GM18861 (cell line): ENCODE data around the gene IGSF9B.

ENCODE experiments used
- ATAC-seq: cut with Tn5 transposase; IDR thresholded peaks from one replicate; pipeline ENCODE4 v1.9.1; 2021; ENCODE audit not compliant: unreplicated experiment

The IGSF9B gene

DNA sequence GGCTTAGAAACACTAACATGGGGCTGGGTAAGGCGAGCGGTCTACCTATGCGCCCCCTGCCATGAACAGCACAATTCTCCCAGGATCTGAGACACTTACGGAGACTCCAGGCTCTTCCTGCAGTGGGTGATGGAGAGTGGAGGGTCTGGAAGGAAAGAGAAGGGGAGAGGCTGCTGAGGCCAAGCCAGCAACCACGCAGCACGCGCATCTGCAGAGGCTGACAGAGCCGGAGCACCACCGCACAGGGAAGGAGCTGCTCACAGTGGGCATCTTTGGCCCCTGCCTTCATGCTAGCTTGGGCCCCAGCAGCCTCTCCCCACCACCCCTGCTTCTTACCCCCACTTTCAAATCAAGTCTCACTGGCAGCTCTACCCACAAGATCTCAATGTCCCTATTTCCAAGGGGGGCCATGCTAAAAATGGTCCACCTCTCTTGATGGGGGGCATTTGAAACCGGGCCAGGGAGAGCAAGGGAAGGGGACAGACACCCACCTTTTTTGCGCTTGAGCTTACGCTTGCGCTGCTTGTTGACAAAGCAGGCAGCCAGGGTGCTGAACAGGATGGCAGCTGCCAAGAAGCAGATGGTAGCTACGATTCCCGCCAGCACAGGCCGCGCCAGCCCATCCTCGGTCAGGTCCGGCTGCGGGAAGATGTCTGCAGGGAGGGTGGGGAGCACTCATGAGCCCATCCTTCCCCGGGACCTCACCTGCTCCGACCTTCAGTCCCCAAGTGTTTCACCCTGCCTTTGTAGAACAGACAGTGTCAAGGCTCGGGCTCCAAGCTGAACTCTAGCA is 34.5 kb downstream of the IGSF9B start:
- no peak for ATAC-seq

DNA sequence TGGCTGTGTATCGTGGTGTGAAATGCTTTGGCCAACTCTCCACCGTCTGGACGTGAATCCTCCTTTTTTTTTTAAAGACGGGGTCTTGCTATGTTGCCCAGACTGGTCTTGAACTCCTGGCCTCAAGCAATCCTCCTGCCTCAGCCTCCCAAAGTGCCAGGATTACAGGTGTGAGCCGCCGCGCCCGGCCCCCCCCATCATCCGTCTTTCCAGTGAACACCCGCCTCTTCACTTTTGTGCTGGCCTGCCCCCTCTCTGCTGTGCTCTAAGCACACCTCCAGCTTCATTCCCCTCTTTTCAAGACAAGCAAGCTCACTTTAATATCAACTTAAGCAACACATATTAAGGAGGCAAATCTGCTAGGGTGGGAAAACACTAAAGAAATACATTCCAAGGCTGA is 35.3 kb downstream of the IGSF9B start:
- ATAC-seq = no peak

DNA sequence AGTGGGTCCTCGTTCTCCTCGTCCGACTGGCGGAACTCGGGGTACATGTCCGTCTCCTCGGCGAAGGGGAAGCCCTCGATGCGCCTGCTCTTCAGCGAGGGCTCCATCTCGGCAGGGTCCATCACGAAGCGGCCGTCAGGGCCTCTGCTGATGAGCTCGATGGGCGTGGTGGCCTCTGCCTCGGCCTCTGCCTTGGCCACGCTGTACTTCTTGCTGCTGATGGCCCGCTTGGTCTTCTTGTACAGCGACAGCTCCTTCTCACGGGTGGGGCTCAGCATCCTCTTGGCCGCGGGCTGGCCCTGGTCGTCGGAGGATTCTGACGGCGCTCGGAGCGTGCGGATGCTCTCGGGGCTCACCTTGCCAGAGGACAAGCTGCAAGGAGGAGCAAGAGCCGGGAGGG is 35.7 kb downstream of the IGSF9B start:
- no peak for ATAC-seq

DNA sequence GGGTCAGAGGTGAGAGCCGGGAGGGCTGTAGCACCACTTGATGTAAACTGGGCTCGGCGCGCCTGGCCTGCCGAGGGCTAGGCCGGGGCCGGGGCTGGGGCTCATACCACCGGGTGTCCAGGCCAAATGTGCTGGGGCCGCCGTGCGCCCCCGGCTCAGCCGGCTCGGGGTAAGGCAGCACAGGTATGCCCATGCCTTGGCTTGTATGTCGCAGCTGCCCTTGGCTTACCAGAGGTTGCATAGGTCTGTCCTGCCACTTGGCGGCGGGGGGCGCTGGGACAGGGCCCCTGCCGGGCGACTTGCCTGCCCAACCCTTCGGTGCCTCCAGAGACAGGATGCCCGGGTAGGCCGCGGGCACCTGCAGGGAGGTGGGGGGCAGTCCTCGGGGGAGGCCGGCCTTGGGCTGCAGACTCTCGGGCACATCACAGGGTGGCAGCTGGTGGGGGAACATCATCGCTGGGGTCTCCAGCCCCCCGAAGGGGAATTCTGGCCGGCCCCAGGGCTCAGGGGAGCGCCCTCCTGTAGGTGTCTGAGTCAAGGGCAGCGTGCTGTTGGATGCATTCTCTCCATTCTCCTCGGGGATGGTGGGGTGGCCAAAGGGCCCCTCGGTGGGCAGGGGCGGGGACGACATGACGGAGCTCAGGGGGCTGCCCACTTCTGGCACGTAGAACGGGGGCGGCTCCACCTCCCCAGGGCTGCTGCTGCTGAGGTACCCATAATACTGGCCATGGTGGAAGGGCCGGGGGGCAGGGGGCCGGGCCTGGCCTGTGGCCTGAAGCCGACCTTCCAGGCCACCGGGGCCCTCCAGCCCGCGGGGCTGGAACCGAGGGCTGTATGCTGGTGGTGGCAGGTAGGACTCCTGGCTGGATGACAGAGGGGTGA is 36.4 kb downstream of the IGSF9B start:
- no peak for ATAC-seq

DNA sequence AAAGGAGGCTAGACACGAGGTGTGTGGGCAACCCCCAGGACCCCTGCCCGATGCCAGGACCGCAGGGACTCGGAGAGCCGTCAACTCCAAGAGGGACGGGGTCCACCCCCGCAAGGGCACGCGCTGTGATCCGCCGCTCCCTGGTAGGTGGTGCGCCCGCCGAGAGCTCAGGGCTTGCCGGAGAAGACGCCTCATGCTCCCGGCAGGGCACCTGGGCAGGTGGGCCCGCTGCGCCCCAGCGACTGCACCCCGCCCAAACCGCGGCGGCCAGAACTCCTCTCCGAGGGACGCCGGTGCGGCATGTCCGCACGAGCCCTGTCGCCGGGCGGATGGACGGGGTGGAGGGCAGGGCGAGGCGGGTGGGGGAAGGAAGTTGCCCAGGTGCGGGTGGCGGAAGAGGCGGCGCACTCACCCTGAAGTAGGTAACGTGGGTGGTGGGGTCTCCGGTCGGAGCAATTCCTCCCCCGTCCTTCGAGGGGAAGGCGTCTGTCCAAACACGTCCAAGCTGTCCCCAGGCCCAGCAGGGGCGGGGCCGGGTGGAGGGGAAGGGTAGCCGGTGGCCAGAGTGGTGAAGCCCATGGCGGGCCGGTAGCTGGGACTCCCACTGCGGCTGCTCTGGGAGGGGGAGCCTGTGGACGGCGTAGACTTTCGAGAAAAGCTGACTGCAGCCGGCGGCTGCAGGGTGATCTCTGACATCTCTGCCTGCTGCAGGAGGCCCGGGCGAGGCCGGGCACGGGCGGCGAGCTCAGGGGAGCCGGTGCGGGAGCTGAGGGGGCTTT is 37.2 kb downstream of the IGSF9B start:
- ATAC-seq = no peak

DNA sequence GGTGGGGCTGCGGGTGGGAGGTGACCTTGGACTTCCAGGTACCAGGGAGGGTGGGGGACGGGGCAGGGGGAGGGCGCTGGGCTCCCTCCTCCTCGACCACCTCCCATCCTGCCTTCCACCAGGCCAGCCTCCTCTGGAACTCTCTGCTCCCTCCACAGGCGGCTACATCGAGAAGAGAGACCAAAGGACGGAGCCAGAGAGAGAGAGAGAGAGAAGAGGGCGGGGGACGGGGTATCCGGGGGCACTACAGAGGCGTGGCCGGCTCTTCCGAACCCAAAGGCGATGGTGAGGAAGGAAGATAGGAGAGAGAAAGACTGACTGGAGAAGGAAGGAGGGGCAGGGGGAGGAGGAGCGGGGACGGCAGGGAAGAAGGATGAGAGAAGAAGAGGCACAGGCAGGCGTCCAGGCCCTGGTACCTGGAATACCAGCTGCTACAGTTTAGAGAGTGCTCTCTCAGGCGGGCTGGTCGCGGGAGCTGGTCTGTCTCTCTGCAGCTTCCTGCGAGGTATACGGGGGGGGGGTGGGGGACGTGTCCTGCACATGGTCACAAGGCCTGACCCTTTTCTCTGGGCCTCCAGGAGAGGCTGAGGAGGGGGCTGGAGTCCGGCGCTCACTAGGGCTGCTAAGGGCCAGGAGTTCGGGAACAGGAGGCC is 38.0 kb downstream of the IGSF9B start:
- ATAC-seq = no peak

DNA sequence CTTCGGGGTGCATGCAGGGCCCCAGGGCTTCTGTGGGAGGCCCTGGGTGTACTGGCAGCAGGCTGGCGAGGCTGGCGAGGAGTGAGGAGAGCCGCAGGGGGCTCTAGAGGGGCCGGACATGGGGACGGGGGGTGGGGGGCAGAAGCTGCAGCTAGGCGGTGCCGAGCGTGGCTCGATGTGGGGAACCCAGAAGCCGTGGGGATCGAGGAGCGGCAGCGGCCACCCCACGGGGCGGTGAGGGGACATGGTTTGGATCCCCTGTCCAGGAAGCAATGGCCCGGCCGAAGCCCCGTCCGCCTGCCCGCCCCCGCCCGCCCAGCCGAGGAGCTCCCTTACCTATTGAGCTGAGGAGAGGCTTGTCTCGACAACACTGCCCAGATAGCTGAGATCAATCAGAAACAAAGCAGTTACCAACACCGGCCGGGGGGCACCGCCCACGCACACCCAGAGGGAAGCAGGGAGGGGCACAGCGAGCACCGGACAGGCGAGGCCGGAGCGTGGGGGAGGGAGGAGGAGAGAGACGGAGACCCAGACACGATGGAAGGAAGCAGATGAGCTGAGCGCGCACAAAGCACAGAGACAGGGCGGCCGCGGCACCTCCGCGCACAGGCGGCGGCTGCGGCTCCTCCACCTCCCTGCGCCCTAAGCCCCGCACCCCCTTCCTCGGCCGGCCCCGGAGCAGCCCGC is 38.7 kb downstream of the IGSF9B start:
- ATAC-seq = no peak

DNA sequence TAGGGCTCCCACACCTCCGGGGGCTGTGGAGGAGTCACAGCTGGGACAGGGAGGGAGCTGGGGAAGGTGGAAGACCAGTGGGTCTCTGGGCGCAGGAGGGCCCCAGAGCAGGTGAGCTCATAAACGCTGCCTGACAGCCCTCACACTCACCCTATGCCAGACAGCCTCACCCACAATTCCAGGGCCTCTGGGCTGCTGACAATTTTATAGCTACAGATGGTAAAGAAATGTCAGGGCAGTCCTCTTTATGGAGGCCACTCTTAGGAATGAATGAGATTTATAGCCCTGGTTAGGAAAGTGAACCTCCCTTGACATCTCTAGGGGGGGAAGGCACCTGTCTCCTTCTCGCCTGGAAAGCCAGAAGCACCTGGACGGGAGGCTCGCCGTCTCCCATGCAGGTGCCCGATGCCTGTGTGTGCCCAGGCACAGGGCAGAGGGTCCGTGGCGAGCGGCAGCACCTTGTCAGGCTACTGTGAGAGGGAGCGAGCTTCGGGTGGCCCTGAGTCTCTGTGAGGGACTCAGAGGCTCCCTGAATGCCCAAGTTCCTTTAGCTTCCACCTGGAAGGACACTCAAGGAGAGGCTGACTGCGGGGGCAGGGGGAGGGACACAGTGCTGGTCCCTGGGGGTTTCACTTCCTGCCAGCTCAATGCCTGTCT is 39.9 kb downstream of the IGSF9B start:
- no peak for ATAC-seq

DNA sequence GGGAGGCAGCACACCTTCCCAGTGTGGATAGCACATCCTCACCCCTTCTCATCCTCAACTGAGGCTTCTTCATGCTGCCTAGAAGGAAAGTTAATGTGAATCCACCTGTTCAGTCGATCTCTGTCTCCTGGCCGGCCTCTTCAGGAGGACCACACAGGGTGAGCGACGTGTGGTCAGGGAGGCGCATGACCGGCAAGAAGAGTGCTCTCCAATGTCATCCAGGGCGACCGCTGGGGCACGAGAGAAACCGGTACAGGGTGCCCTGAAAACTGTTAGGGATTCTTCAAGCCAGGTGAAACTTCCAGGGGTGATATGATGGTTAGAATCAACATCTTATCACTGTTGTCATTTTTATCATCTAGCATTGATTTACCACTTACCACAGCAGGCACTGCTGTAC is 43.0 kb downstream of the IGSF9B start:
- no peak for ATAC-seq

DNA sequence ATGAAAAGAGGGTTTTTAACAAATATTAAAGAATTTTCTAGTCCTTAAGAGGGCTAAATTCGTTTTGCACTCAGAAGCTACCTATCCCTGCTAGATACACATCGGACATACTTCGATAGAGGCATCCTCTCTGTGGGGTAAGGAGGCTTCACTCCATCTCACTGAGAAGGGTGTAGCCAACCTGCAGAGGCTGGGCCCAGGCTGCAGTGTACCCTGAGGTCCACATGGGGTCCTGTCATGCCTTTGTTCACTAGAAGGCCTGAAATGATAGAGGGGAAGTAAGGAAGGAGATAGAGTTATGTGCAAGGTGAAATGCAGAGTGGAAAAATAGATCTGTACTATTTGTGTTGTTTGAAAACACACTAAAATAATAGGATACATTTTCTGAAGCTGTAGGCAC is 45.6 kb downstream of the IGSF9B start:
- ATAC-seq = peak; percentile 69

DNA sequence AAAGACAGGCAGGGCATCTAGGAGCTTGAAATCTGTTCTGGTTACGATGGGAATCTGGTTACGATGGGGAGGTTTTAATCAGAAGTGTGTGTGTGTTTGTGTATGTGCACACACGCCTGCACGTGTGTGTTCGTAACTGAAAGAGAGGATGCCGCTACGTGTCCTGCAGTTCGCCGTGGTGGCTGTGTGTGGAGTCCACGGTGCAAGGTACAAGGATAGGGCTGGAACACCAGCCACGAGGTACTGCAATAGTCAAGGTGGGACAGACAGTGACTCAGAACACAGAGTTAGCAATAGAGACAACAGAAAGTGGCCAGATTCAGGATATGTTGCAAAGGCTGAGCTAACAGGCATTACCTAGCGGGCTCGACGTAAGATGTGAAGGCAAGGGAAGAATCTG is 46.7 kb downstream of the IGSF9B start:
- ATAC-seq = no peak

DNA sequence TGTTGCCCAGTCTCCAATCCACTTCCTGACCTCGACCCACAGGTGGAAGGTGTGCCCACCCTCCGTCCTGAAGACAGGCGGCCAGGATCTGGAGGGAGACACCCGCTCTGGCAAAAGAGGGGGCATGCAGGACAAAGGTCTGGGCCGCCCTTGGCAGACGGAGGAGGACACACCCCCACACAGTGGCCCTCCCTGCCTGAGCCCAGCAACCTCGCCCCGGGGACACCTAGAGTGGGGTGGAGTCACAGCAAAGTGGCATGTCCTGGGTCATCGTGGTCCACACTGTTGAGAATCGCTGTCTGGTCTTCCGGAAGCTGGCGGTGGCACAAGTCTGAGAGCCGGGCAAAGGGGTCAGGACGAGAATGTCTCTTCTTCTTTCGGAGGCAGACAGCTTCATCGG is 47.9 kb downstream of the IGSF9B start:
- no peak for ATAC-seq

DNA sequence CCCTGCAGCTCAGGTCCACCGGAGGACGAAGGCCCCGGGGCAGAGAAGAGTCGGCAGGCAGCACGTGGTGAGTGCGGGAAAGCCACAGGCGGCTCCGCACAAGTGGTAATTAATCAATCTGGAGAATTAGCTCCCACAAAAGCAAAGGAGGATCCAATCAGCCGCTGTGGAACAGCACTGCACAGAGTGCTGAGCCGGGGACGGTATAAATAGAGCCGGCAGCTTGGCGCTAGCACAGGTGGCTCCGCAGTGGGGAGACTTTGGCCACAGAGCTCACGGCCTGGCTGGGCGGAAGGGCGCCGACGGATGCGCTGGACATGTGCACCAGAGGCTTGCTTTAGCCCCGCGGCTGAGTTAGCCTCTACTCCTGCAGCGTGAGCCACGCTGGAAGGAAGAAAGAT is 48.9 kb downstream of the IGSF9B start:
- no peak for ATAC-seq

DNA sequence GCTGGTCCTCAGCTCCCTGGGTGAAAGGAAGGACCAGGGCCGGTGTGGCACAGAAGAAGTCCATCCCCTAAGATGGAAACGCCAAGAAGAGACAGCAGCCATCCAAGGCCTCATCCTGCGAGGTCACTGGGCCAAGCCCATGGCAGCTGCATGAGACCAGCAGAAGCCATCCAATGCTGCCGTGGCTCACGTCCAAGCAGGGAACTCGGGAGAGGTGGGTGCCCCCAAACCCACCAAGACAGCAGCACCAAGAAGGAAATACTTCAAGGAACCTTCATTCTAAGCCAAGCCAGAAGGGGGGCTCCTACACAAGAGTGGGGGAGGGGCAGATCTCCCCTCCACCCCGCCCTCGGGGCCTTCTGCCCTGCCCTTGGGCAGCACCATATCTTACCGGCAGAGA is 49.6 kb downstream of the IGSF9B start:
- no peak for ATAC-seq

DNA sequence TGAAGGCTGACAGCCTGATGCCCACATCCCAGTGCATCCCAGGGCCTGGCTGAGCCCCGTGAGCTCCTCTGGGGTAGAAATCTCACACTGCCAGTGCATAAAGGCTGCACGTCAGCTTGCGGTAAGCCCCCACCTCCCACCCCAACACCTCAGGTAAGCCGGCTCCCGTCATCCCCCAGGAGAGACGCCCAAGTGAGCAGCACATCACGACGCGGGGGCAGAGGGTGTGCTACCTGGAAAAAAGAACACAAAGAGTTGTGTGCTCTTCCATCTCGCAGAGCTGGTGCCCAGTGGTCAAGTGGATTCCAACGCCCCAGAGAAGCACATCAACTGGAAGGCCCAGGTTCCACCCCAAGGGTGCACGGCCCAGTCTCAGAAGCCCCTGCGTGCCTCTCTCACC is 50.0 kb downstream of the IGSF9B start:
- ATAC-seq = no peak

DNA sequence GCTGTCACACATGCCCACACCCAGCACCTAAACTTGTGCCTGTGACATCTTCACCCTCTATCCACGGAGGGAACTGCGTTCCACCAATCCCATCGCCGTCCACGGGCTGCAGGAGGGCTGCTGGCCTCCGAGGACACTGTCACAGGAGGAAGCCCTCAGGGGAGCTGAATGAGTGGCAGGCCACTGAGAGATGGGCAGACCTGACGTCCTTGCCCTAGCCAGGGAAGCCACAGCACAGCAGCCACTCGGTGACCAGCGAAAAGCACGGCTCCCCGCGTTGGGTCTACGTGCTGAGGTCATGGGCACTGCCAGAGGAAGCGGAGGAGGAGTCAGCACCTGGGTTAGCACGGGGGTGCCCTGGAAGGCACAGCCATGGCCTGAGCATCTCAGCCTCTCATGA is 50.5 kb downstream of the IGSF9B start:
- ATAC-seq = no peak

DNA sequence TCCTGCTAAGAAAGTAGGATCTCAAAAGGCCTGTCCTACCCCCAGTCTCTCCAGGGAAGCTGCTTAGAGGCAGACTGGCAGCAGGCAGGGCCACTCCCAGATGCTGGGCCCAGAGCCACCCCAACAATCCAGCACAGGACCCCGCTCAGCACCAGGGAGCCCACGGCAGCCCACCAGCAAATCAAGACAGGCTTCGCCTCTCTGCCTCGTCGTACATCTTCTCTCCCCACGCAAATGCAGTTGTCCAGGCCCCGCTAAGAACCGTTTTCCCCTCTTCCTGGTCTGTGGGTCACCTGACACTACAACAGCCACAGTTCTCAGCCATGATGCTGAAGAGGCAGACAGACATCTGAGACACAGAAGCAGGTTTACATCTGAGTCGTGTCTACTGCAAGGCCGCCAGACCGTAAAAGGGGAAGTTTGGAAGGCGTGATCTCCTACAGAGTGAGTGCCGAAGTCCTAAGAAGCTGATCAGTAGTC is 51.1 kb downstream of the IGSF9B start:
- no peak for ATAC-seq

DNA sequence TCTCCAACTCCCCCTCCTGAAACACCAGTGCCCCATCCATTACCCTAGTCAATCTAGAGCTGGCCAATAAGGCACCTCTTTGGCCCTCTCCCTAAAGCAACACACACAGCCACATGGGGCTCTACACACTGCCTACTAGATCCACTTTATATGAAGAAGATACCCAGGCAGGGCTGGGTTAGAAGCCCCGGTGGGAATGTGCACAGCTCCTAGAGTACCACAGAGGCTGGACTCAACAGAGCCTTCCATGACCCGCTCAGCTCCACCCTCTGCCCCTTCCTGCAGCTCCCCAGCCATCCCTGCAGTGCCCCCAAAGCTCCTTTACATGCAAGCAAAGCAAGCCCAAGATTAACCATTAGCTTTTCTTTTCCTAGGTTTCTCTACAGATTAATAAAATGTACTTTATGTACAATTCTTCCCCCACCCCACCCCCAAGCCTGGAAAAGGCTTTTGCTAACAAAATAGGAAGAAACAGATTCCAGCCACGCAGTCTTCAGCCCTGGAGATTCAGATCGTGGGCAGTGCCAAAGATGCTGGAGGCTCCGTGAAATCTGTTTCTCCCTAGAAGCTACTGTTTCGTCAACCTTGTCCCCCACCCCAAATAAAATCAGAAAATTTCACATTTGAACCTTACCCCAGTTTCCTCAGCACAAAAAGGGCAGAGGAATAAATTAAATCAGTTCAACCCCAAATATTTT is 51.8 kb downstream of the IGSF9B start:
- ATAC-seq = no peak
